NT2/D1 (cell line): ENCODE results near the gene MC2R.

ENCODE experiments used
- SUZ12 ChIP-seq: IDR thresholded peaks from 2 replicates; pipeline ENCODE4 v1.6.1; 2011; ENCODE audit not compliant: insufficient read length, insufficient read depth; ENCODE audit errors: extremely low read depth
- YY1 ChIP-seq: IDR thresholded peaks from 2 replicates; pipeline ENCODE4 v1.6.1; 2011; ENCODE audit not compliant: insufficient read length, insufficient read depth
- ZNF274 ChIP-seq: IDR thresholded peaks from 2 replicates; pipeline ENCODE4 v1.6.1; 2011; ENCODE audit warnings: mild to moderate bottlenecking, low read depth, low read length

DNA sequence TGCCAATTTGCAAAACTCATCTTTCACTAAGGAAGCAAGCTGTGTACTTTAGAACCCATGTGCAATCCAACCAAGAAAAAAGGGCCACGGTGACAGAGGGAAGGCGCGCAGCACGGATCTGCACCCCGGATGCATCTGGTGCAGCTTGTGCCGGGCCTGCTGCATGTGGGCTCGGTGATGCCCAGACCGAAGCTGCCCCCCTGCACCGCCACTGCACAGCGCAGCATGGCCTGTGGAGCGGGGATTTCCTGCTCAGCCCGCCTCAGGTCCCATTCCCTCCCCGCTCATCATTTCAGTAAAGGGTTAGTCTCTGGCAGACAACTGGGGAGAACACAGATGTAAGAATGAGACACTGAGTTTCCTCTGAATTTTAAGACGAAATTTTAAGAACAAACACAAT is 43.0 kb downstream of the MC2R start:
- no peak for TF ChIP-seq ZNF274
- no peak for TF ChIP-seq YY1
- no peak for TF ChIP-seq SUZ12
